Raji (cell line): ENCODE measurements around the gene CALHM6.

Source experiments
- POLR2A ChIP-seq: IDR thresholded peaks from 2 replicates; pipeline ENCODE4 v1.6.1; 2011; ENCODE audit warnings: low read depth, low read length, control low read depth; ENCODE audit not compliant: insufficient read depth

The CALHM6 gene

GRCh38 chr6:116485559-116486184, 24.5 kb downstream of the CALHM6 start:
- no peak for TF ChIP-seq POLR2A

GRCh38 chr6:116491610-116492330, 30.6 kb downstream of the CALHM6 start:
- no peak for TF ChIP-seq POLR2A

- no peak for TF ChIP-seq POLR2A
These were observed 31.3 kb downstream of the CALHM6 start for GRCh38 chr6:116492331-116493067.

- TF ChIP-seq POLR2A, result no peak
These were observed 36.0 kb downstream of the CALHM6 start for GRCh38 chr6:116497113-116497676.

GRCh38 chr6:116500969-116501433, 39.8 kb downstream of the CALHM6 start:
- TF ChIP-seq POLR2A, result no peak

- TF ChIP-seq POLR2A, result no peak
These were observed 46.1 kb downstream of the CALHM6 start for GRCh38 chr6:116507324-116507723.

GRCh38 chr6:116508527-116508926, 47.4 kb downstream of the CALHM6 start:
- TF ChIP-seq POLR2A, result no peak

GRCh38 chr6:116511424-116512110, 50.4 kb downstream of the CALHM6 start, which contains the start of gene CALHM5:
TSS of gene CALHM5 (plus strand) at chr6:116511639. CDS start at chr6:116511697, 58 bp downstream.
- no peak for TF ChIP-seq POLR2A

GRCh38 chr6:116512111-116512559, 51.0 kb downstream of the CALHM6 start:
- TF ChIP-seq POLR2A, result no peak

GRCh38 chr6:116512734-116513133, 51.6 kb downstream of the CALHM6 start:
- TF ChIP-seq POLR2A, result no peak
